GM19468 (cell line): ENCODE measurements around the gene KCNMA1.

Experiments
- ATAC-seq: cut with Tn5 transposase; IDR thresholded peaks from one replicate; pipeline ENCODE4 v1.9.1; 2021; ENCODE audit warnings: mild to moderate bottlenecking, moderate library complexity, moderate number of reproducible peaks; ENCODE audit not compliant: unreplicated experiment; ENCODE audit errors: extremely low read depth

Gene KCNMA1

DNA sequence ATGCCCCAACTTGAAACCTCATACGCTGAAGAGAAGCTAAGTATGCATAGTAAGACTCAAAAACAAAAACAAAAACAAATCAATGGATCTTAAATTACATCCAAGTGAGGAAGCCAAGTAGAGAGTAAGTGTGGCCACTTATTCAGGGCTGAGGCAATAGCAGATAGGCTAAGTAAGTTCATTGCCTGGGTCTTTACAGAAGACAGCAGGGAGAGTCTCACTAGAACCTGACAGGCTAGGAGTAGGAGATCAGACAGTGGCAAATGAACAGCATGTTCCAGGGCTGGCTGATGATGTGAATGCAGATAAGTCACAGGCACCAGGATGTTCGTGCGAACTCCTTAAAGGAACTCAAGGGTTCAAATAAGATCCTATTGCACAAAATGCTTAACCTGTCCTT, 568.6 kb downstream of the KCNMA1 start:
- no peak for ATAC-seq

DNA sequence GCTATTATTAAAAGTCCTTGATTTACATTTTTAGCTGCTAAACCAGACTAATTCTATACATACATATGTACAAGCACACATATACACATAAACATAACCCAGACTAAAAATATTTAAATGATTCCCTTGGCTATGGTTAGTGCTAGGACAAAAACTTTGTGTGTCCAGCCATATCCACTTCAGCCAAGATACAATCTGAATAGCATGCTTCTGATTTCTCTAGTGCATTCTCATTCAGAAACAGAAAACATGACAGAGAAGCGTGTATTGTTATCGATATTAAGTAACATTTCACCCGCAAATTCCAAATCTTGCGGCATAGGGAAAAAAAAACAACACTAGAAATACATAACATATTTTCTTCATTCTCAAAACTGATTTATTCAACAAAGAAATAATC, 569.3 kb downstream of the KCNMA1 start:
- no peak for ATAC-seq

DNA sequence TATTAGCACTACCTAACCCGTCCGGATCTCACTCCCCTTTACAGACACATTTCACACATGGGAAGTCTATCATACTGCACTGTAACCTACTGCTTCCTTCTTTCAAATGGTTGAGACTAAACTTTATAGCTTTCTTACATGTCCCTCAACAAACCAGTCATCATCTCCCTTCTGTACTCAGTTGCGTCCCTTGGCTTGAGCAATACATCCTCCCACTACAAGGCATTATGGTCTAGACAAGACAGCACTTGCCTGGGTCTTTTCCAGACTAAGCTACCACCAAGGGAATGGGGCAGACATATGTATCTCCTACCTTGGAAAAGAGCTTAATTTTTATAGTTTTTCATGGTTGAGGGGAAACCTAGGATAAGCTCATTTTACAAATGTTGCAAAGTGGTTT, 575.2 kb downstream of the KCNMA1 start:
- ATAC-seq = no peak

DNA sequence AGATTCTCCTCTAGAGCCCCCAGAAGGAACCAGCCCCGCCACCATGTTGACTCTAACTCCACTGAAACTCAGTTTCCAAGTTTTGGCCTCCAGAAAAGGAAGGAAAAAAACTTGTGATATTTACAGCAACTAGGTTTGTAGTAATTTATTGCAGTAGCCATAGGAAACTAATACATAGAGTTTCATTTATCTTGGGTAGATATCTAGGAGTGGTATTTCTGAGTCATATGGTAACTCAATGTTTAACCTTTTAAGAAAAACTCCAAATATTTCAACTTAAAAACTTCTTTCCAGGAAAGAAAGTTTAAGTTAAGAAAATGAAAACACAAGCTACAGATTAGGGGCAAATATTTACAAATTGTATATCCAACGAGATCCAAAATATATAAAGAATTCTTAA, 576.7 kb downstream of the KCNMA1 start:
- ATAC-seq = no peak

DNA sequence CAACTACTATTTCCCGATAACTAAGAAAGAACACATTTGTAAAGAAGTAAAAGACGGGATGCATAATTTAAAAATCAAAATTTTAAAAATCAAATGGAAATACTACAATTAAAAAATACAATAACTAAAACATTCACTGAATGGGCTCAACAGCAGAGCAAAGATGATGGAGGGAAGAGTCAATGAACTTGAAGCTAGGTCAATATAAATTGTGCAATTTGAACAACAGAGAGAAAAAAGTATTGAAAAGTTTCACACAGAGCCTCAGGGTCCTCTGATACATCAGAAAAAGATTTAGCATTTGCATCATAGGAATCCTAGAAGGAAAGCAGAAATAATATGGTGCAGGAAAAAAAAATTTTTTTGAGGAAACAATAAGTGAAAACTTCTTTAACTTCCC, 581.0 kb downstream of the KCNMA1 start:
- no peak for ATAC-seq

DNA sequence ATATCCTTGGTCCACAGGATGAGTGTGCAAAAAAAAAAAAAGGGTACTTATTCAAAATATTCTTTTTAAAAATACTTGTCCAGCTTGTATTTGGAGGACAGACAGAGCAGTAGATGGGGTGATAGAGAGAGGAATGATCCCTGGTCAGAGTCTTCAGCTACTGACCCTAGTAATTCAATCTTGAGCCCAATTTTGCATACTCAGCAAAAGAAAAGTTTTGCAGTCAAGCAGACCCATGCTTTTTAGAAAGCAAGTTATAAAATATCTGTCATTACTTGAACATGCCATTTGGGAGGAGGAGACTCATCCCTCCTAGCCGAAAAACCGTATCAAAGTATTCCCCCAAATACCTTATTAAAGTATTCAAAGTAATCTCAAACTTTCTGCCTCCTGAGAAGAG, 585.0 kb downstream of the KCNMA1 start:
- no peak for ATAC-seq

DNA sequence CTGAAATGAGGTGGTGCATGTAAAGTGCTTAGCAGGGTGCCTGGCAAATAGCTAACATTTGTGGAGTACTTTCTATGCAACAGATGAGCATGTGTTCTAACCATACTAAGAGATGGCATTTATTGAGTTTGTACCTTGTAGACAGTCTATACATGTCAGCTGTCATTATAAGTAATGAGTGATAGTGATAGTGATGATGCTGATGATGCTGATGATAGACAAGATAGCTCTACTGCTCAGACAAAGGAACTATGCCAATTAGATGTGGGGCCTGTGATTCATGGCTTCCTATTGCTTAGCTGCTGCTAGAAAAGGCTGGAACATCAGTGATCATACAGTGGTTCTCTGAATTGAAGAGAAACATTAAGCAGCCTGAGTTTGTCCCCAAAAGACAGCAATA, 585.8 kb downstream of the KCNMA1 start:
- no peak for ATAC-seq

DNA sequence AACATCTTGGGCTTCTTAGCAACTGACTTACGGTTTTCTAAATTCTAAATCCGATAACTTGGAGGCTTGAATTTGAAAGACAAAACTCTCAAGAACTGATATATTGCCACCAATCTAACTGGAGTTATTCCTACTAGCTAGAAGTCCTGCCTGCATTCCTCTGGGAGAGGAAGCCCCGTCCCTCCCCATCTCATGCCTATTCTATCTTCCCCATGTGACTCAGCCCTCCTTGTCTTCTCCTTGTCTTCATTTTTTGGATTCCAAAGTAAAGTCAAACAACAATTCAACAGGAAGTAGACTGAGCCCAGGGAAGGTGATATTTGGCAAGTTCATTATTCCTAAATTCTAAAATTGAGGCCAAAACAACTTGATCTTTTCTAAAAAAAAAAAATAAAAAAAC, 587.7 kb downstream of the KCNMA1 start:
- ATAC-seq = no peak

DNA sequence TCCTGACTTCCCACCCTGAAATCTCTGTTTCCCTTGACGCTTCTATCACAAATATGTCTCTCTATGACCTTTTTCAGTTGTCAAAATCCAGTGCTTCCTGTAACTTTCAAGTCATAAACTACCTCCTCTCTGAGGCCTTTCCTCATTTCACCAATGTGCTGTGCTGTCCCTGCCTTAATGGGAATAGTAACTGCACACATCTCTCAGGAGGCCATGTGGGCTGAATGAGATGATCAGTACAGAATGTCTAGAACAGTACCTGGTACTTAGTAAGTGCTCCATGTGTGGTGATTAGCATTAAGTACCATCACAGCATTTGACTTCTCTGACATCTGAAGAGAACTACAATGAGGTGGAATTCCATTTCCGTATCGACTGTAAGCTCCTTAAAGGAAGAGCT, 588.5 kb downstream of the KCNMA1 start:
- no peak for ATAC-seq

DNA sequence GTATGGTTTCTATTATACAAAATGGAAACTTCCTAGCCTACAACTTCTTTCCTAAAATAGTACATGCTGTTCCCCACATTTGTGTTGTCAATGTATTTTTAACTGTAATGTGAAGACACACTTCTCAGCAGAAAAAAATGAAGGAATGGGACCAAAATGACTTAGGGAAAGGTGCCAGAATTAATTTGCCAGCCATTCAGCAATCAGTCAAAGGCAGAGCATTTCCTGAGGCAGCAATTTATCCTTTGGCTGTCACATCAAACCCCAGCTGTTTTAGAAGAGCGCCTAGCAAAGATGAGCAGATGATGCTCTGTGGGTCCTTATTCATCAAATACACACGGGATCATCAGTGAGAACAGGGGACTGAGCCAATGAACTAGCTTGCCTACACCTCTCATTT, 592.5 kb downstream of the KCNMA1 start:
- no peak for ATAC-seq

DNA sequence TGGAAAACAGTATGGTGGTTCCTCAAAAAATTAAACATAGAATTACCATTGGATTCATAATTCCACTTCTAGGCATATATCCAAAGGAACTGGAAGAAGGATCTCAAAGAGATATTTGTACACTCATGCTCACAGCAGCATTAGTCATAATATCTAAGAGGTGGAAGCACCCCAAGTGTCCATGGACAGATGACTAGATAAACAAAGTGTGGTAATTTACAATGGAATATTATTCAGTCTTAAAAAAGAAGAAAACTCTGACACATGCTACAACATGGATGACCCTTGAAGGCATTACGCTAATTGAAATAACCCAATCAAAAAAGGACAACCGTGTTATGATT, 594.2 kb downstream of the KCNMA1 start:
- ATAC-seq = no peak

DNA sequence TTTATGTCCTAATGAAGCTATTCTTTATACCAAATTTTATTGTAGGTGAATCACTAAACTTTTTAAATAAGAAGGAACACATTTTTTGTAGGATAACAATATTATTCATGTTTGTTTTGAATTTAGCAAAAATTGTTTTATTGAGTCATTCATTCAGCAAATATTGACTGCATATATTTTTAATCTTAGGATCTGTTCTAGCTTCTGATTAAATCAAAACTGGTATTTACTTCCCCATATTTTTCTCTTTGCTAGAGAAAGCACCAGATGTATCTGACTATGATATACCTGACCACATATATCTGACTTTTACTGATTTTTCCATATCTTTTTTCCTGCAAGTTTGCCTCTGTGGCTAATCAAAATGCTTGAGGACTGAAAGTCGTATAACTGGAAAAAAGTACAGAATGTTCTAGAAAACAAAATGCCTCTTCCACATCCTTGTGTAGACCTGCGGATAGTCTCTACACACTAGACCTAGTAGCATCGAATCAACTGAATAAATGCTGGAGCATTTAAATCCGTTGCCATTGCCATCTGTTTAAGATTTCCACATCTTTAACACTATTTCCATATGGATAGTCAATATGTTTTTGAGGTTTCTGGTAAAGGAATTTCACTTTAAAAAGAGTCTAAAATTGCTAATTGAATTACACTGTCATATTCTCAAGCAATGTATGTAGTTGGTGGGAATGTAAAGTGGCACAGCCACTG, 594.7 kb downstream of the KCNMA1 start:
- no peak for ATAC-seq

DNA sequence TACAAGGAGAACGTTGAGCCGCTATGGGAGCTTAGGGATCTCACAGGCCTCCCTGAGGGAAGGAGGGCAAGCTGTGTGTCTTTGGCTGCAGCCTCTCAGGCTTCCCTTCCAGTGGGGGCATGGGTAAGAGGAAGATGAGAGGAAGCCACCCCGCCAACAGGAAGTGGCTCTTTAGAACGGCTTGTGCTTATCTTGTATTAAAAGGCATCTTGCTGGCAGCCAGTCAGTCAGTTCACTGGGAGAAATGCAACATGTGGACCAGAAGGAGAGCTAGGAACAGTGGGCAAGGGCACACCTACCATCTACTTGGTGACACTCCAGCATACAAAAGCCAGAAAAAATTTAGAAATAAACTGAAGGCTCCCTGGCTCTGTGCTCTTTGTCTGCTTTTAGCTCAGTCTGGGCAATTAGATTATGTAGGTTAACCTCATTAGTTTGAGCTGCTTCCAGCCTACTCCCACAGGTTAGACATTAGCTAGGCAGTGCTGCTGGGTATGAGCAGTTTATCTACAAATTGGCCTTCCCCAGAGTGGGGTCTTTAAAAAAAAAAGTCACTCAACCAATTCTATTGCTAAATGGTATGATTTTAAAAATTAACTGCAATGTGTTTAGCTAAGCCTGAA, 595.9 kb downstream of the KCNMA1 start:
- no peak for ATAC-seq

DNA sequence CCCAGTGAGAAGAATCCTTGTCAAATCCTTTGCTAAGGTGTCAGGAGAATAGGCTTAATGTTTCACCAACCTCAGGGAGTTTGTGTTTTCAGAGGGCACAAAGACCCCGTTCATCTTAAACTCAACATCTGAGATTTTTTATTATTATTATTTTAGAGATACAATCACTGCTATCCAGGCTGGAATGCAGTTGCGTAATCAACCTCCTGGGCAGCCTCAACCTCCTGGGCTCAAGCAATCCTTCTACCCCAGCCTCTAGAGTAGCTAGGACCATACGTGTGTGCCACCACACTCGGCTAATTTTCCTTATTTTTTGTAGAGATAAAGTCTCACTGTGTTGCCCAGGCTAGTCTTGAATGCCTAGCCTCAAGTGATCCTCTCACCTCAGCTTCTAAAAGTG, 599.2 kb downstream of the KCNMA1 start:
- no peak for ATAC-seq

DNA sequence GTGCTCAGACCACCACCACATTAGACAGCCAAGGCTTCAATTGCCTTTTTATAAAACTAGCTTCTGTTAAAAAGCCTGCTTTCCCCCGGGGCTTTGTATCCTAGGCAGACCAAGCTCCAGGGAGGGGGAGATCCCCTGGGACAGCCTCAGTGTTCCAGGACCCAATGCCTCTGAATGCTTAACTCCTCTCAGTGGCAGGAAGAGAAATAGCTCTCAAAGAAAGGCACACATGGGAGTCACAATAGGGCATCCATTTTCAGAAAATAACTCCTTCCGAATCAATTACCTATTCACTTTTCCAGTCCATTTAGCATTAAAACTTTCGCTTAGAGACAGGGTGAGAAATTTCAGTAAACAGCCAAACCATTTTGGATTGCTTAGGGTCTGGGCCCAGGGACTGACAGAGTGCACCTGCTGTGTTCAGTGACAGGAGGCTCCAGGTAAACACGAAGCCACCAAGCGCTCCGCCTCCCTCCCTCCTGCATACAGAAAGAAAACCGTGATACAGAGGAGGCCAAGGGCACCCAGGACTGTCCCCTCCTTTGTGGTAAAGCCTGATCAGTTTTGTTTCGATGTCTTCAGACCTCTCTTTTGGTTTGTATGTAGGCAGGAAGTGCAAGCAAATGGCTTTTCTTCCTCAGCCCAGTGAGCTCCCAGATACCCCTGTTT, 599.7 kb downstream of the KCNMA1 start:
- no peak for ATAC-seq

DNA sequence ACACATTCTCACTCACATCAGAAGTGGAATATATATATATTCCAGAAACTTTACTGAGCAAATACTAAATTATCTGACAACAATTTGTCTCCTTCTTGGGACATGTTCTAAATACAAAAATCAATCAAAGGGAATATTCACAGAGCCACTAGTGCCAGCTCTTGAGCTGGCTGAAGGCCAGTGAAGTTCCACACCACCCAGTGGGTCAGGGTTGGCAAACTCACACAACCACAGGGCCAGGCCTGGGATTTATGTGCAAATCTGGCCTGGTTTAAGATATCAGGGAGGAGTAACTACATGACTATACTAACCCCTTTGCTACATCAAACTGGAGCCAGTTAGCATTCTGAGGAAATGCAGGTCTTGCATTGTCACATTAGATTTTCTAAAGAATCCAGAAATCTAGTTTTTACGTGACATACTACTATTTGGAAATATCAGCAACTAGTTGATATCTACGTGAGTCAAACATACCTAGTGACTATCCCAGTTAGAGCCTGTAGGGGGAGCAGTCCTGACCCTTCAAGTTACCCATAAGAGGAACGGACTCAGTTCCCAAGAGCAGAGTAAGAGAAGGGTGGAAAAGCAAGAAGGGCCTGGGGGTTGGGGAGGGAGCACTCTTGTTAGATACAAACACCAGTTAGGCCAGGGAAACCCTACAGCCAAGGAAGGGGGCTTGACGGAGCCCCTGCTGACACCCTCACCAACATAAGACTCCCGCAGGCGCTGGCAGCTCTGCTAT, 600.4 kb downstream of the KCNMA1 start:
- ATAC-seq = no peak

DNA sequence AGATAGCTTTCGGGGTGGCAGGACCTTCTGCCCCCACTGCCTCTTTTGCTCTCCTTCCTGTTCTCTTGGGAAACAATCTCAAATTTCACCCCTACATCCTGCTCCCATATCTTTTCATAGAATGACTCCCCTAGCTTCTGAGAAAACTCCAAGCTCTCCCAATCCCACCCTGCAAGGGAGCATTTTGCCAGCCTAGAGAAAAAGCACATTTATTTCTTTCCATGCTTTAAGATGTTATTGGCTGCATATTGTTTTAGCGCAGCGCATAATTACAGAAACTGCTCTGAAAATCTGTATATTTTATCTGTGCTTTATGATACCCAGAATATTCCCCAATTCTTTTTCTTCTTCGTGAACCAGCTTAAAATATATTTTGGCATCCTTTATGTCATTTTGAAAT, 601.3 kb downstream of the KCNMA1 start:
- ATAC-seq = no peak

DNA sequence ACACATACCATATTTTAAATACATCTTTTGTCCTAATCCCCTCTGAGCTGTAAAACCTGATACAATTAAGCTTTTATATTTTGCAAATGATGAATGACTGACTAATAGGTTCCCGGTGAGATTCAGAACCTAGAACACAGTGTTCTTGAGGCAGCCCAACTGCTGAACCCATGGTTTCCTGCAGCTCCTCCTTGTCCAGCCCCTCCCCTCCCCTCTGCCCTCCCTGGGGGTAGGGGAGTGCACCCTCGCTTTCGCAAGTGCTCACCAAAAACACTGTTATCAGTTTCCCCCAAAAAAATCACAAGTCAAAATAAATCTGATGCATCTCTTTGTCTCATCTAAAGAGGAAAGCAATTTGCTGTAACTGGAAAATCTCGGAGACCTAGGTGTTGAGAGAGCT, 602.8 kb downstream of the KCNMA1 start:
- ATAC-seq = no peak

DNA sequence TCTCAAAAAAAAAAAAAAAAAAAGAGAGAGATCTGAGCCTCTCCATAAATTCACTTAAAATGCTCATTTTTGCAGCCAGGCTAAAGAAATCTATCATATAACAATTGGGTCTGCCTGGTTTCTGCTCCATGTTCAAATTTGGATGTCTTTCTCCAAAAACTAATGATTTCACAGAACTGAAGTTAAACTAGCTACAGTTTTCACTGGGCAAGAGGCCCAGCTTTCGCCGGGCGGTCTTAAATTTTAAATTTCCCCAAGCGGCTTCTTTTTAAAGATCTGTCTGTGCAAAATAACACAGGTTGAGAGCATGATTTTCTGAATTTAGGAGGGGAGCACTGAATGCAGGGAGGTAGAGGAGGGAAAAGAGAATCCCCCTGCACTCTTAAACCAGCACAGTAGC, 603.4 kb downstream of the KCNMA1 start:
- ATAC-seq = no peak

DNA sequence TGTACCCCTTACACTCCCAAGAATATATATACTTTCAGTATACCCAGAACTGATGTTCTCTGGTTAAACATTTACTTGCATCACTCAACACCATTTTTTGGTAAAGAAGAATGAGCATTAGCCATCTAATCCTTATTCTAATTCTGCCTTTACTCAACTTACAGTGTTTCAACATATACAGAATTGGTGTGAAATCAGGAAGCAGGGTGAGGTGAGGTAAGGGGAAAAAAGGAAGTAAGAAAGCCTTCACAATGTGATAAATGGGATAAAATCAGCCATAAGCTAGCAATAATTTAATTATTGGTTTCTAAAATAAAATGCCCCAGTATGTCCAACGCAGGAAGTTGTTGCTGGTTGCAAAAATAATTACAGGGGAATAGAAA, 605.4 kb downstream of the KCNMA1 start:
- ATAC-seq = no peak

DNA sequence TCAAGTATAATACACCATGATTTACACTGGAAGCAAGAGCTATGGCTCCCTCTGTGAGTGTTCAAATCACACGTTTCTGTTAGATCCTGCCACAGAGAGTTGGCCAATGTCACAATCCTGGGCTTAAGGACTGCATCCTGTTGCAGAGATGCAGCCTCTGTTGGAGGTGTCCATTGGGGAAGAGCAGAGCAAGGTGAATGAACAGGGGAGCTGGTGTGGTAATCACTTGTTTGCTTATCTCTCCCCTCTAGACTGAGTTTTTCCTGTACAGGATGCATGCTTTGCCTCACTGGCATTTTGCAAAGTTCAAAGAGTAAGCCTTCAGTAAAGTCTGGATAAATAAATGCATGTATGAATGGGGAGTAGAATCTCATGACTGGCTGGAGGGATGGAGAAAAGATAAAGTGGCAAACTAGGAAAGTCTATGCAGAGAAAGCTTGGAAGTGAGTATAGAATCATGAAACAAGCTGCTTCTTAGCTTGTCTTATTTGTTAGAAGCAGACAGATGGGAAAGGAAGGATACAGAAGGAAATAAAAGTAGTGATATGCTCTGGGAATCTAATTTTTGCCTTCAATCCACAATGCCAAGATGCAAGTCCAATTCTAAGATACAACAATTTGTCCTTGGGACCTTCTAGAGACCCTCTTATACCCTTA, 605.9 kb downstream of the KCNMA1 start:
- ATAC-seq = no peak
